K562 (cell line): ENCODE results near the gene SYT7. TPM values are rescaled to one million over a fixed set of nuclear protein-coding genes. Genes with fewer than 3 reads are reported as not detected.
A peak's percentile ranks its signal among the peaks of the same experiment; 100 is the strongest.

Experiments
- BHLHE40 ChIP-seq: IDR thresholded peaks from 2 replicates; pipeline ENCODE4 v1.6.1; 2011; ENCODE audit warnings: low read length, improper control_type of control experiment
- CREM ChIP-seq: IDR thresholded peaks from 2 replicates; pipeline ENCODE4 v1.6.1; 2014; ENCODE audit warnings: antibody characterized with exemption, low read depth
- KLF16 ChIP-seq: IDR thresholded peaks from 2 replicates; pipeline ENCODE4 v1.6.1; 2016; ENCODE audit warnings: antibody characterized with exemption
- MEIS2 ChIP-seq: fragments of 450-650 bp; IDR thresholded peaks from 2 replicates; pipeline ENCODE4 v1.6.1; 2014; ENCODE audit warnings: mild to moderate bottlenecking; ENCODE audit not compliant: partially characterized antibody
- NFIC ChIP-seq: fragments of 450-650 bp; IDR thresholded peaks from 2 replicates; pipeline ENCODE4 v1.6.1; 2017; ENCODE audit warnings: mild to moderate bottlenecking, inconsistent platforms
- NRF1 ChIP-seq, 2 experiments: fragments of 450-650 bp; IDR thresholded peaks in 1 of 2; conservative IDR thresholded peaks in 1 of 2; 2 replicates each; pipeline ENCODE4 v1.6.1; 2014; ENCODE audit warnings: mild to moderate bottlenecking in 2 of 2
- RAD21 ChIP-seq, 2 experiments: fragments of 250-450 bp in 1 of 2; fragments of 450-650 bp in 1 of 2; sonication (Bioruptor Pico) in 1 of 2; formaldehyde crosslinking in 1 of 2; IDR thresholded peaks in 1 of 2; conservative IDR thresholded peaks in 1 of 2; 2 replicates each; pipeline versions ENCODE4 v1.4.0 to v1.8.0; 2020 to 2022; ENCODE audit warnings: mild to moderate bottlenecking in 2 of 2, moderate library complexity in 1 of 2
- RB1 ChIP-seq: fragments of 450-650 bp; IDR thresholded peaks from 2 replicates; pipeline ENCODE4 v1.6.1; 2017; ENCODE audit warnings: low read depth, mild to moderate bottlenecking
- RCOR1 ChIP-seq, 2 experiments: IDR thresholded peaks; 2 replicates each; pipeline ENCODE4 v1.6.1; 2012; ENCODE audit warnings: low read depth in 2 of 2, low read length in 2 of 2, borderline replicate concordance in 1 of 2, improper control_type of control experiment in 1 of 2
- SMC3 ChIP-seq: conservative IDR thresholded peaks from 2 replicates; pipeline ENCODE4 v1.6.1; 2011; ENCODE audit warnings: low read depth, low read length, improper control_type of control experiment; ENCODE audit not compliant: insufficient read depth
- XRCC5 ChIP-seq: fragments of 200-400 bp; formaldehyde crosslinking; IDR thresholded peaks from 2 replicates; pipeline ENCODE4 v1.6.1; 2017; ENCODE audit warnings: low read depth, mild to moderate bottlenecking, low read length
- ZBTB7A ChIP-seq: IDR thresholded peaks from 2 replicates; pipeline ENCODE4 v1.6.1; 2011; ENCODE audit warnings: low read depth, mild to moderate bottlenecking, low read length, moderate library complexity, borderline replicate concordance; ENCODE audit not compliant: control insufficient read depth
- ZFP30 ChIP-seq: fragments of 250-450 bp; sonication (Bioruptor Pico); IDR thresholded peaks from 2 replicates; pipeline ENCODE4 v1.8.0; 2022; ENCODE audit warnings: moderate library complexity, mild to moderate bottlenecking, inconsistent platforms, borderline replicate concordance
- ZNF133 ChIP-seq: fragments of 250-450 bp; sonication (Bioruptor Pico); IDR thresholded peaks from 2 replicates; pipeline ENCODE4 v1.4.0; 2020; ENCODE audit warnings: mild to moderate bottlenecking
- ZNF384 ChIP-seq: IDR thresholded peaks from 2 replicates; pipeline ENCODE4 v1.6.1; 2012; ENCODE audit warnings: low read depth, low read length, improper control_type of control experiment
- ZNF717 ChIP-seq: fragments of 250-450 bp; sonication (Bioruptor Pico); IDR thresholded peaks from 2 replicates; pipeline ENCODE4 v1.5.0; 2021
- polyA plus RNA-seq, 8 experiments: library from polyadenylated mRNA; depleted of rRNA in 4 of 8; stranded (reverse) in 5 of 8; unstranded in 3 of 8; fragments of >200 nt; fragmentation: Nextera tagmentation in 2 of 8; fragmentation: Illumina TruSeq in 1 of 8; extraction: Ambion mirVana in 2 of 8; extraction: Trizol in 1 of 8; gene quantifications; 2 replicates each; pipeline versions ENCODE4 v1.2.1 to v1.2.3, GENCODE V29; 2011 to 2014; ENCODE audit warnings: inconsistent platforms in 1 of 8, missing spikeins in 1 of 8
- total RNA-seq, 7 experiments: library from RNA; depleted of rRNA in 6 of 7; stranded (reverse); fragments of >200 nt in 6 of 7; fragmentation: Illumina TruSeq in 2 of 7; extraction: Trizol in 2 of 7; gene quantifications; 2 replicates each; pipeline versions ENCODE4 v1.2.1 to v1.2.3, GENCODE V29; 2011 to 2021; ENCODE audit warnings: low replicate concordance in 1 of 7
- TF ChIP-seq, protein P1 (sequence below): fragments of 450-650 bp; IDR thresholded peaks from 2 replicates; pipeline ENCODE4 v1.6.1; 2016; ENCODE audit warnings: antibody characterized with exemption
- TF ChIP-seq, protein P2 (sequence below): fragments of 250-450 bp; sonication (Bioruptor Pico); IDR thresholded peaks from 2 replicates; pipeline ENCODE4 v1.8.0; 2021; ENCODE audit warnings: mild to moderate bottlenecking, moderate library complexity
- TF ChIP-seq, protein P3 (sequence below), 2 experiments: IDR thresholded peaks; 2 replicates each; pipeline ENCODE4 v1.6.1; 2011; ENCODE audit warnings: borderline replicate concordance in 1 of 2, control low read depth in 1 of 2, low read depth in 1 of 2, low read length in 1 of 2, mild to moderate bottlenecking in 1 of 2, mixed read lengths in 1 of 2, moderate library complexity in 1 of 2; ENCODE audit not compliant: insufficient read depth in 1 of 2, insufficient read length in 1 of 2, poor library complexity in 1 of 2, severe bottlenecking in 1 of 2; ENCODE audit errors: extremely low read depth in 1 of 2

Gene SYT7
- total and polyA plus RNA-seq, 9 of the 15 experiments (the other 6 are each of a cell fraction or from before 2014, with no cell fraction given) = 0.01 to 0.51 (median 0.16) TPM; not detected in 1

DNA sequence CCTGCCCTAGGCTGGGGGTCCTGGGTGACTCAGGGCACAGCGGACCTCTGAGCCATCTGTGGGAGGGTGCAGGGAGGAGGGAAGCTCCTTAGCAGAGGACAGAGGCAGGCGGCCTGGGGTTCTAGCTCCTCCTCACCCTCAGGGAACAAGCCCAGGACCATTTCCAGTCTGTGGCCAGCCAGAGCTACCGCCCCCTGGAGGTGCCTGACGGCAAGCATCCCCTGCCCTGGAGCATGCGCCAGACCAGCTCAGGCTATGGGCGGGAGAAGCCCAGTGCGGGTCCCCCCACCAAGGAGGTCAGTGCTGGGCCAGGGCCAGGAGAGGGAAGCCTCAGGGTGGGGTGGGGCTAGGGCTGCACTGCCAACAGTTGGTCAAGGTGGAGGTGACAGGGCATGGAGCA lies 98.4 kb downstream of the SYT7 start (continued):
- TF ChIP-seq RAD21 (CRISPR knock-in tag; conservative IDR thresholded peaks at IDR 0.05 in 1 of 2, IDR thresholded peaks at IDR 0.05 in 1 of 2) (peak in 1 of 2 experiments; percentile 24; a peak in 1 of 4 replicates), NFIC (0 out of 2 replicates have a peak, but pooled peaks have one; percentile 7), NRF1 (conservative IDR thresholded peaks at IDR 0.05 in 1 of 2, IDR thresholded peaks at IDR 0.05 in 1 of 2) (peak; percentile 90 to 92), XRCC5 (peak; percentile 69; the same call in 1 of the 2 replicates), RCOR1 (IDR thresholded peaks at IDR 0.05; ENCODE audit: borderline replicate concordance in 1 of 2, low read depth in 2 of 2, low read length in 2 of 2) (0 out of 4 replicates have a peak, but pooled peaks of 1 of the 2 experiments have one; percentile 22), CREM (0 out of 2 replicates have a peak, but pooled peaks have one; percentile 15), RB1 (0 out of 2 replicates have a peak, but pooled peaks have one; percentile 54), SMC3 (0 out of 2 replicates have a peak, but pooled peaks have one; percentile 17), ZNF717 (CRISPR knock-in tag) (no peak), MEIS2 (peak; percentile 22), ZNF384 (no peak), ZBTB7A (peak; percentile 31; the same call in 1 of the 2 replicates), ZNF133 (CRISPR knock-in tag) (no peak), BHLHE40 (0 out of 2 replicates have a peak, but pooled peaks have one; percentile 10), ZFP30 (CRISPR knock-in tag) (no peak), KLF16 (0 out of 2 replicates have a peak, but pooled peaks have one; percentile 28)
- TF ChIP-seq, protein P1, sequence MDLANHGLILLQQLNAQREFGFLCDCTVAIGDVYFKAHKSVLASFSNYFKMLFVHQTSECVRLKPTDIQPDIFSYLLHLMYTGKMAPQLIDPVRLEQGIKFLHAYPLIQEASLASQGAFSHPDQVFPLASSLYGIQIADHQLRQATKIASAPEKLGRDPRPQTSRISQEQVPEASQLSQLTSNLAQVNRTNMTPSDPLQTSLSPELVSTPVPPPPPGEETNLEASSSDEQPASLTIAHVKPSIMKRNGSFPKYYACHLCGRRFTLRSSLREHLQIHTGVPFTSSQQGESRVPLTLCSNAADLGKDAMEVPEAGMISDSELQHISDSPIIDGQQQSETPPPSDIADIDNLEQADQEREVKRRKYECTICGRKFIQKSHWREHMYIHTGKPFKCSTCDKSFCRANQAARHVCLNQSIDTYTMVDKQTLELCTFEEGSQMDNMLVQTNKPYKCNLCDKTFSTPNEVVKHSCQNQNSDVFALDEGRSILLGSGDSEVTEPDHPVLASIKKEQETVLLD = 0 out of 2 replicates have a peak, but pooled peaks have one; percentile 45
- TF ChIP-seq, protein P2, sequence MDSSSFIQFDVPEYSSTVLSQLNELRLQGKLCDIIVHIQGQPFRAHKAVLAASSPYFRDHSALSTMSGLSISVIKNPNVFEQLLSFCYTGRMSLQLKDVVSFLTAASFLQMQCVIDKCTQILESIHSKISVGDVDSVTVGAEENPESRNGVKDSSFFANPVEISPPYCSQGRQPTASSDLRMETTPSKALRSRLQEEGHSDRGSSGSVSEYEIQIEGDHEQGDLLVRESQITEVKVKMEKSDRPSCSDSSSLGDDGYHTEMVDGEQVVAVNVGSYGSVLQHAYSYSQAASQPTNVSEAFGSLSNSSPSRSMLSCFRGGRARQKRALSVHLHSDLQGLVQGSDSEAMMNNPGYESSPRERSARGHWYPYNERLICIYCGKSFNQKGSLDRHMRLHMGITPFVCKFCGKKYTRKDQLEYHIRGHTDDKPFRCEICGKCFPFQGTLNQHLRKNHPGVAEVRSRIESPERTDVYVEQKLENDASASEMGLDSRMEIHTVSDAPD (CRISPR knock-in tag) = no peak
- TF ChIP-seq, protein P3, sequence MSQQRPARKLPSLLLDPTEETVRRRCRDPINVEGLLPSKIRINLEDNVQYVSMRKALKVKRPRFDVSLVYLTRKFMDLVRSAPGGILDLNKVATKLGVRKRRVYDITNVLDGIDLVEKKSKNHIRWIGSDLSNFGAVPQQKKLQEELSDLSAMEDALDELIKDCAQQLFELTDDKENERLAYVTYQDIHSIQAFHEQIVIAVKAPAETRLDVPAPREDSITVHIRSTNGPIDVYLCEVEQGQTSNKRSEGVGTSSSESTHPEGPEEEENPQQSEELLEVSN (IDR thresholded peaks at IDR 0.05; ENCODE audit: borderline replicate concordance in 1 of 2, extremely low read depth in 1 of 2, insufficient read depth in 1 of 2, insufficient read length in 1 of 2, low read depth in 1 of 2, low read length in 1 of 2, poor library complexity in 1 of 2, severe bottlenecking in 1 of 2) = peak in 1 of 2 experiments; percentile 37
